GOT3 (cell line): Measurements from ENCODE around the gene SPSB1.
A peak's percentile ranks its signal among the peaks of the same experiment; 100 is the strongest.
"Not testable (repeated sequence)": the region's sequence is repeated elsewhere in the genome, so short reads cannot be mapped to it uniquely, and the experiment has no call there.

Experiments used
- DNase-seq: peaks from one replicate; lab custom pipeline; 2025; ENCODE audit warnings: mixed read lengths; lab: John Stamatoyannopoulos, UW

The SPSB1 gene

GRCh38 chr1:9279172-9279840 is 13.4 kb upstream of the SPSB1 start:
- no peak for DNase-seq

GRCh38 chr1:9280015-9280860 is 12.5 kb upstream of the SPSB1 start:
- DNase-seq = peak; percentile 54

DNA sequence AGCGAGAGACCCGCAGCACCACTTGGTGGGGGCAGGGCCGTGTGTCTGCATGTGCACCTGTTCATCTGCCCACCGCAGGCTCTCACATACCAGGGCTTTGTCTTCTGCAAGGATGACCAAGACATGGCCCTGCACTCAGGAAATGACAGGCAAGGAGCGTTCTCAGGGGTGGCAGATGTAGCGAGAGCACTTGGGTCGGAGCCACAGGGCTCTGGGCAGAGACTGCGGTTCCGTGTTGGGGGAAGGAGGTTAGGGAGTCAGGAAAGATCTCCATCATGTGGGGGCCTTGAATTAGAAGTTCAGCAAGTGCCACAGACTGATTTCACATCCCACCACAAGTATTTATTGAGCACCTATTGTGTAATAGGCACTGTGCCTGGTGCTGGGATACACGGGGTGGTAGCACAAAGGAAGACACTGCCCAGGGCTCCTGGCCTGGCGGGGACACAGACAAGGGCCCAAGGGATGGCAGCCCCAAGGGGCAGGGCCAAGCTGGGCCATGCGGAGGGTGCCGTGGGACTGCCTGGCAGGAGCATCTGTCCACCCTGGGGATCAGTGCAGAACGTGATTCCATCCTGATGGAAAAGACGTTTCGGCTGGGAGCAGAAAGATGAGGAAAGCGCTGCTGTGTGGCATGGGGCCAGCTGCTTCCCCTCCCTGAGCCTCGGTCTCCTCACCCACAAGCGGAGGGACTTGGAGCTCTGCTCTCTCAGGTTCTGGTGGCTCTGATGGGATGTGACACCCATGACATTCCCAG is 11.4 kb upstream of the SPSB1 start:
- DNase-seq = no peak

- DNase-seq = no peak
These were observed 10.6 kb upstream of the SPSB1 start for GRCh38 chr1:9281908-9282695.

DNA sequence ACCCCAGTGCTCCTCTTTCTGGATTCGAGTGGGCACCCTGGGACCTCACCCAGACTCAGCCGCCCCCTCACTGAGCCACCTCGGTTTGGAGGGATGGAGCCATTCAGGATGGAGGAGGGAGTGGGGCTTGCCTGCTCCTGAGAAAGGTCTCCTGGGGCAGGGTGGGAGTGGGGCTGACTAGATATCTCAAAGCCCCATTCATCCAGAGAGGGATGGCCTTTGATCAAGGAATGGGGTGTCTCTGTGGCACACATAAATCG is 10.1 kb upstream of the SPSB1 start:
- no peak for DNase-seq

DNA sequence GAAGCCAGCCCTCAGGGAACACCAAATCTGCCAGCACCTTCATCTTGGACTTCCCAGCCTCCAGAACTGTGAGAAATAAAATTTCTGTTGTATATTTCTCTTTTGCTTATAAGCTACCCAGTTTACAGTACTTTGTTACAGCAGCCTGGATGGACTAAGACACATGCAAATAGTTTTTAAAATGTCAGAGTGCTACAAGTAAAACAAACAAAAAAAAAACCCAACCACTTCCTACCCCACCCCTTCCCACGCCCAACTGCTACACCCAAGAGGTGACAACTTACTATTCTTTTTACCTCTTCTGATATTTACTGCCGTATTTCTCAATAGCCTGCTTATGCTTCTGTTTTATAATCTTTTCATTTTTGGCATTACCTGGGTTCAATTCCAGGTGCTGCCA is 8.6 kb upstream of the SPSB1 start:
- DNase-seq = no peak

DNA sequence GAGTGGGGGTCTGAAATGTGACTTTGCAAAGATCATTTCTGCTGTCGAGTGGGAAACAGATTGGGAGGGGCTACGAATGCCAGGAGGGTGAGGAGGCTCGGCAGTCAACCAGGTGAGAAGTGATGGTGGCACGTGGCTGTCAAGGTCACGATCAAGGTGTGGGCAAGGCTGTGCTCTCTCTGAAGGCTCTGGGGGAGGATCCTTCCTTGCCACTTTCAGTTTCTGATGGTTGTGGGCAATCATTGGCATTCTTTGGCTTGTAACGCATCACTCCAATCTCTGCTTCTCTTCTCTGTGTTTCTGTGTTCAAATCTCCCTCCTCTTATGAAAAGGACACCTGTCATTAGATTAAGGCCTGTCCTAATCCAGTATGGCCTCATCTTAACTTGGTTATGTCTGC is 6.1 kb upstream of the SPSB1 start:
- no peak for DNase-seq

DNA sequence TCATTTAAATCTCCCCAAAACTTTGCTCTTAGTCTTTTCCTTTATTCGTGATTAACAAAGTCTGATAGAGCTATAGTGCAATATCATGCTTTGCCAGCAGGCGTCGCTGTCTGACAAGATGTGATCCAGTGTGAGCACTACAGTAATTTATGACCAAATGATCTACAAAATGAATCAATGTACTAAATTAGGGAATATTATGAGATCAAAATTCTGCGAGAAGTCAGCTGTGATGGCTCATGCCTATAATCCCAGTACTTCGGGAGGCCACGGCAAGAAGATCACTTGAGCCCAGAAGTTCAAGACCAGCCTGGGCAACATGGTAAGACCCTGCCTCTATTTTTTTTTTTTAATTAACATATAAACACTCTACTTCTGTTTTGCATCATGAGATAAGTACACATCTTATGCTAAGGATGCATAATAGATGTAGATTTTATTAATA is 3.6 kb upstream of the SPSB1 start:
- no peak for DNase-seq

DNA sequence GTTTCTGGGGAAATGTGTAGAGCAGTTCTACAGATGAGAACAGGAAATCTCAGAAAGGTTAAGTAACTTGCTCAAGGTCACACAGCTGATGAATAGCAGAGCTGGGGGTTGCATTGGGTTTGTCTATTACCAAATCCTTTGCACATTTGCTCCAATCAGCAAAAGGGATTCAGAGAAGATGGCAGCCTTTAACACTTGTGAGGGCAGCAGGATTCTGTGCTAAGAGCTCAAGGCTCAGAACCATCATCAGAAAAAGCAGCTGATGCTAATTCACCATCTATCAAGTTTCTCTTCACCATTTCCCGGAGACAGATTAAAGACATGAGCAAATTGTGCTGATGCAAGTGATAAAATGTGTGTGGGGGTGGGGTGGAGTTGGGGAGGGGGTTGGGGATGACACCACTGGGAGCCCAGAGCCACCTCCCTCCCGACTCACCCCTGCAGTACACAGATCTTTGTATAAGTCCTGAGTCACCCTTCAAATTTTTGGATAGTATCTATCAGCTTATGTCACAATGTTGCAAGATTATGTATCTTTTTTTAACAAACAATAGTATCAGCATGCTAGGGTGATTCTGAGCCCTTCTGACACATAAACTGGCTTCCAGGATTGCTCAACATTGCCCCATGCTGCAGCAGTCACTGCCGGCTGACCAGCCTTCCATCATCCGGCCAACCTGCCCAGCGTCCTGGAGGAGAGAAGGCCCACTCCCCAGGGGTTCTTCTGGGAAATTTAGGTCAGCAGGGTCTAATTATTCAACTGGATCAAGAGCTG is 2.8 kb upstream of the SPSB1 start:
- no peak for DNase-seq

GRCh38 chr1:9291914-9292360 is 757 bp upstream of the SPSB1 start:
- no peak for DNase-seq

- DNase-seq = no peak
These were observed 493 bp downstream of the SPSB1 start for GRCh38 chr1:9293241-9293532.

GRCh38 chr1:9293533-9294404 is 1.1 kb downstream of the SPSB1 start:
- DNase-seq = no peak

DNA sequence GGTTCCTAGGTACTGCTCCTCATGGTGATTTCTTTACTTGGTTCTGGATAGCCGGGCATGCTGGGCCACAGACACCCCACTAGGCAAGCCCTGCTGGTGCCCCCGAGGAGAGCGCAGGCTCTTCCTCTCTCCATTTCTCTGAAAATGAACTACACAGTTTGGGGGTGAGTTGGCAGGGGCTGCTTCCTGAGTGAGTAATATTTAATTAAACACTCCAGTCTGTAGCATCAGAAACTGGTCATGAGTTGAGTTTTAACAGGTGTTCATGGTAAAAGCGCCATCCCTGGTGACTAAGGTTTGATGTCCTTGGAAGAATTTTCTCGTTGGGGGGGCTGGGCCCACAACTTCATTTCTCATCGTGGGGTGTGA is 1.7 kb downstream of the SPSB1 start:
- no peak for DNase-seq

GRCh38 chr1:9294910-9295636 is 2.4 kb downstream of the SPSB1 start:
- DNase-seq = no peak

DNA sequence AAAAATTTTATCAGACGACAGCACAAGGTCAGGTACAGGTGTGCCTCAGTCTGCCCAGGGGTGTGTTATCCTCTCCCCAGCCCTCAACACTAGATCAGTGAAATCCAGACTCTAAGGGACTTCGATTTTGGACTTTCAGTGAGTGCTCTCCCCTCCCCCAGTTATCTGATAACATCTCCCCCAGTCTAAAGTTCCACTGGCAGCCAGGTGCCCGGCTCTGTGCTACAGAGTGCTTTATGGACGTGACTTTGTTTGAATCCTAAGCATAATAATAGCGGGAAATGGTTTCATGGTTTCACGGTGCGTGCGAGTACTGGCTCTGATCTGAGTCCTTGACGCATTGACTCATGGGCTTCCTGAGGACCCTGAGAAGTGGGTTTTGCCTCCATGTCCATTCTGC is 3.2 kb downstream of the SPSB1 start:
- DNase-seq = no peak

- DNase-seq = no peak
These were observed 4.2 kb downstream of the SPSB1 start for GRCh38 chr1:9296850-9297249.

- no peak for DNase-seq
These were observed 5.1 kb downstream of the SPSB1 start for GRCh38 chr1:9297831-9298230.

- DNase-seq = no peak
These were observed 5.6 kb downstream of the SPSB1 start for GRCh38 chr1:9298282-9298681.

GRCh38 chr1:9299571-9300541 is 7.2 kb downstream of the SPSB1 start:
- DNase-seq = not testable (repeated sequence)
